K562 (cell line): Measurements from ENCODE around the gene UBE2D2. TPM values are rescaled to one million over a fixed set of nuclear protein-coding genes. Genes with fewer than 3 reads are reported as not detected.

Experiments
- ETS2 ChIP-seq: IDR thresholded peaks from 2 replicates; pipeline ENCODE4 v1.6.1; 2016; ENCODE audit warnings: borderline replicate concordance, missing genetic modification characterization, mild to moderate bottlenecking, moderate library complexity, missing compliant biosample characterization; ENCODE audit not compliant: poor library complexity, severe bottlenecking
- EZH2 ChIP-seq: IDR thresholded peaks from 2 replicates; pipeline ENCODE4 v1.6.1; 2012; ENCODE audit warnings: low read depth, mild to moderate bottlenecking, inconsistent platforms, low read length, borderline replicate concordance
- FIP1L1 ChIP-seq: fragments of 200-400 bp; formaldehyde crosslinking; IDR thresholded peaks from 2 replicates; pipeline ENCODE4 v1.6.1; 2018; ENCODE audit warnings: mild to moderate bottlenecking, low read depth, low read length; ENCODE audit not compliant: poor library complexity, severe bottlenecking
- HINFP ChIP-seq: fragments of 450-650 bp; conservative IDR thresholded peaks from 2 replicates; pipeline ENCODE4 v1.6.1; 2016; ENCODE audit warnings: missing genetic modification characterization, low read depth, mild to moderate bottlenecking, control low read depth, missing compliant biosample characterization
- JUN ChIP-seq, 2 experiments: sonication (generic) in 1 of 2; formaldehyde crosslinking in 1 of 2; IDR thresholded peaks; 2 replicates each; pipeline versions ENCODE4 v1.6.1 to v1.8.0; 2012 to 2022; ENCODE audit warnings: borderline replicate concordance in 2 of 2, mild to moderate bottlenecking in 2 of 2, improper control_type of control experiment in 1 of 2, low read depth in 1 of 2, low read length in 1 of 2, missing genetic modification reagents in 1 of 2
- MAZ ChIP-seq, 2 experiments: fragments of 450-650 bp in 1 of 2; sonication (generic) in 1 of 2; formaldehyde crosslinking; IDR thresholded peaks in 1 of 2; conservative IDR thresholded peaks in 1 of 2; 2 replicates each; pipeline versions ENCODE4 v1.4.0 to v1.5.0; 2020; ENCODE audit warnings: mild to moderate bottlenecking in 1 of 2, missing genetic modification reagents in 1 of 2
- MCM5 ChIP-seq: fragments of 450-650 bp; IDR thresholded peaks from 2 replicates; pipeline ENCODE4 v1.6.1; 2016; ENCODE audit warnings: low read depth
- MTA3 ChIP-seq: fragments of 450-650 bp; formaldehyde crosslinking; IDR thresholded peaks from 2 replicates; pipeline ENCODE4 v1.6.1; 2017; ENCODE audit warnings: mild to moderate bottlenecking, borderline replicate concordance
- NR2C1 ChIP-seq, 2 experiments: fragments of 450-650 bp; IDR thresholded peaks; 2 replicates each; pipeline ENCODE4 v1.6.1; 2017; ENCODE audit warnings: mild to moderate bottlenecking in 2 of 2, antibody characterized with exemption in 1 of 2, inconsistent platforms in 1 of 2, missing compliant biosample characterization in 1 of 2, missing genetic modification characterization in 1 of 2
- RFX1 ChIP-seq: fragments of 450-650 bp; IDR thresholded peaks from 2 replicates; pipeline ENCODE4 v1.6.1; 2016; ENCODE audit warnings: mild to moderate bottlenecking, moderate library complexity
- SIN3B ChIP-seq: fragments of 450-650 bp; IDR thresholded peaks from 2 replicates; pipeline ENCODE4 v1.6.1; 2017; ENCODE audit warnings: low read depth, mild to moderate bottlenecking, moderate library complexity
- SMAD4 ChIP-seq: fragments of 250-450 bp; sonication (Bioruptor Pico); conservative IDR thresholded peaks from 2 replicates; pipeline ENCODE4 v1.8.0; 2021; ENCODE audit warnings: inconsistent platforms, mild to moderate bottlenecking, moderate library complexity
- WHSC1 ChIP-seq: IDR thresholded peaks from one replicate; pipeline ENCODE4 v1.6.1; 2012; ENCODE audit warnings: low read length, control low read depth, inconsistent platforms
- ZBTB11 ChIP-seq, 3 experiments: fragments of 200-800 bp in 1 of 3; fragments of 250-450 bp in 1 of 3; fragments of 450-650 bp in 1 of 3; sonication (Bioruptor Pico) in 1 of 3; sonication (Bioruptor generic) in 1 of 3; formaldehyde crosslinking in 1 of 3; IDR thresholded peaks; 2 replicates each; pipeline versions ENCODE4 v1.6.1 to v1.8.0; 2016 to 2022; ENCODE audit warnings: mild to moderate bottlenecking in 2 of 3, missing genetic modification characterization in 2 of 3, missing compliant biosample characterization in 1 of 3, moderate library complexity in 1 of 3
- ZBTB2 ChIP-seq: fragments of 450-650 bp; IDR thresholded peaks from 2 replicates; pipeline ENCODE4 v1.6.1; 2016; ENCODE audit warnings: antibody characterized with exemption
- ZNF197 ChIP-seq: fragments of 200-800 bp; sonication (Bioruptor generic); IDR thresholded peaks from 2 replicates; pipeline ENCODE4 v1.6.1; 2016; ENCODE audit warnings: low read depth, missing genetic modification characterization, missing compliant biosample characterization
- ZNF347 ChIP-seq: fragments of 450-650 bp; formaldehyde crosslinking; IDR thresholded peaks from 2 replicates; pipeline ENCODE4 v1.4.0; 2020; ENCODE audit warnings: low read depth, mild to moderate bottlenecking, moderate library complexity
- ZNF384 ChIP-seq: IDR thresholded peaks from 2 replicates; pipeline ENCODE4 v1.6.1; 2012; ENCODE audit warnings: low read depth, low read length, improper control_type of control experiment
- ZNF780A ChIP-seq: fragments of 250-450 bp; sonication (Bioruptor Pico); IDR thresholded peaks from 2 replicates; pipeline ENCODE4 v1.5.0; 2021; ENCODE audit warnings: mild to moderate bottlenecking
- polyA plus RNA-seq, 8 experiments: library from polyadenylated mRNA; depleted of rRNA in 4 of 8; stranded (reverse) in 5 of 8; unstranded in 3 of 8; fragments of >200 nt; fragmentation: Nextera tagmentation in 2 of 8; fragmentation: Illumina TruSeq in 1 of 8; extraction: Ambion mirVana in 2 of 8; extraction: Trizol in 1 of 8; gene quantifications; 2 replicates each; pipeline versions ENCODE4 v1.2.1 to v1.2.3, GENCODE V29; 2011 to 2014; ENCODE audit warnings: inconsistent platforms in 1 of 8, missing spikeins in 1 of 8
- total RNA-seq, 7 experiments: library from RNA; depleted of rRNA in 6 of 7; stranded (reverse); fragments of >200 nt in 6 of 7; fragmentation: Illumina TruSeq in 2 of 7; extraction: Trizol in 2 of 7; gene quantifications; 2 replicates each; pipeline versions ENCODE4 v1.2.1 to v1.2.3, GENCODE V29; 2011 to 2021; ENCODE audit warnings: low replicate concordance in 1 of 7

The UBE2D2 gene
- total and polyA plus RNA-seq, 9 of the 15 experiments (the other 6 are each of a cell fraction or from before 2014, with no cell fraction given), result 53.6 to 198 (median 122) TPM

- no peak for TF ChIP-seq RFX1
- no peak for TF ChIP-seq HINFP (tag)
- TF ChIP-seq MTA3, result peak; percentile 65
- TF ChIP-seq ETS2 (tag), result no peak
- no peak for TF ChIP-seq ZBTB2
- TF ChIP-seq ZBTB11 (CRISPR knock-in tag; IDR thresholded peaks at IDR 0.05), result peak in 1 of 3 experiments; percentile 46; a peak in 1 of 6 replicates
- TF ChIP-seq SMAD4, result peak; percentile 75; the same call in 1 of the 2 replicates
- TF ChIP-seq ZNF197 (CRISPR knock-in tag), result no peak
- 0 out of 2 replicates have a peak, but pooled peaks have one; percentile 1 for TF ChIP-seq ZNF384
- TF ChIP-seq MCM5, result no peak
- TF ChIP-seq WHSC1, result no peak
- TF ChIP-seq JUN (IDR thresholded peaks at IDR 0.05; ENCODE audit: borderline replicate concordance, low read depth, low read length), result no peak
- TF ChIP-seq JUN (CRISPR knock-in tag; IDR thresholded peaks at IDR 0.05; ENCODE audit: borderline replicate concordance), result no peak
- no peak for TF ChIP-seq NR2C1 (IDR thresholded peaks at IDR 0.05)
- no peak for TF ChIP-seq NR2C1 (tag; IDR thresholded peaks at IDR 0.05)
- no peak for TF ChIP-seq ZNF347
- TF ChIP-seq SIN3B, result 0 out of 2 replicates have a peak, but pooled peaks have one; percentile 48
- peak; percentile 78 to 87 for TF ChIP-seq MAZ (CRISPR knock-in tag; conservative IDR thresholded peaks at IDR 0.05 in 1 of 2, IDR thresholded peaks at IDR 0.05 in 1 of 2)
- TF ChIP-seq ZNF780A (CRISPR knock-in tag), result no peak
- TF ChIP-seq EZH2, result no peak
- peak; percentile 57 for TF ChIP-seq FIP1L1
Observed at GRCh38 chr5:139648205-139649081, 87.3 kb downstream of the UBE2D2 start, which contains the start of gene CXXC5 (continued).
